ENCODE results near the gene MTX1. TPM values are rescaled to one million over a fixed set of nuclear protein-coding genes. Genes with fewer than 3 reads are reported as not detected.

Gene MTX1
- total and polyA plus RNA-seq, 2 donors (not counting 1 experiment from before 2014, with no cell fraction given) = 42.2 to 46.6 TPM

- H2AFZ ChIP-seq (ENCODE audit: low read length) = no peak overlapping the region
- peaks cover 13% of the 10 kb centered on the region for H3K36me3 ChIP-seq (ENCODE audit: control insufficient read depth, insufficient read depth, low read length)
- H3K4me1 ChIP-seq (ENCODE audit: control insufficient read depth, extremely low read depth, insufficient read depth, low read length) = peaks cover 9% of the 10 kb centered on the region
- H4K20me1 ChIP-seq (ENCODE audit: control insufficient read depth, extremely low read depth, insufficient read depth, low read length) = no peaks in the 10 kb centered on the region
- no peak overlapping the region for H3K9ac ChIP-seq (ENCODE audit: insufficient read depth, low read length)
- H3K9me3 ChIP-seq (ENCODE audit: control insufficient read depth, insufficient read depth, low read depth, low read length) = no peaks in the 10 kb centered on the region
- H3K27ac ChIP-seq (ENCODE audit: insufficient read depth, low read length) = no peak overlapping the region
- TF ChIP-seq CTCF (conservative IDR thresholded peaks at IDR 0.05 in 1 of 2, IDR thresholded peaks at IDR 0.05 in 1 of 2; ENCODE audit: low read depth in 1 of 2, low read length in 2 of 2) (no peak), EZH2 (IDR thresholded peaks at IDR 0.05; ENCODE audit: low read length, missing control alignments) (no peak)
- DNase-seq (ENCODE audit: low read depth in 2 of 2) = no peak
- no peak overlapping the region for H3K4me2 ChIP-seq (ENCODE audit: extremely low read depth, insufficient read depth, low read length)
- H3K79me2 ChIP-seq (ENCODE audit: control insufficient read depth, insufficient read depth, low read length) = peaks cover 1% of the 10 kb centered on the region
- H3K4me3 ChIP-seq (replicated peaks in 1 of 4; ENCODE audit: control extremely low read depth in 1 of 4, insufficient read depth in 1 of 4, low read depth in 3 of 4, low read length in 4 of 4) = no peak overlapping the region
- H3K27me3 ChIP-seq (ENCODE audit: control insufficient read depth, insufficient read depth, low read length) = no peaks in the 10 kb centered on the region
Observed at GRCh38 chr1:155247667-155248553, 39.4 kb downstream of the MTX1 start.

GRCh38 chr1:155250246-155250632 lies 41.7 kb downstream of the MTX1 start:
- no peak overlapping the region for H3K4me2 ChIP-seq (ENCODE audit: extremely low read depth, insufficient read depth, low read length)
- H3K27ac ChIP-seq (ENCODE audit: insufficient read depth, low read length) = no peak overlapping the region
- no peak for TF ChIP-seq EZH2 (IDR thresholded peaks at IDR 0.05; ENCODE audit: low read length, missing control alignments)
- TF ChIP-seq CTCF (conservative IDR thresholded peaks at IDR 0.05 in 1 of 2, IDR thresholded peaks at IDR 0.05 in 1 of 2; ENCODE audit: low read depth in 1 of 2, low read length in 2 of 2) = no peak
- H3K9ac ChIP-seq (ENCODE audit: insufficient read depth, low read length) = no peak overlapping the region
- no peak overlapping the region for H3K4me3 ChIP-seq (replicated peaks in 1 of 4; ENCODE audit: control extremely low read depth in 1 of 4, insufficient read depth in 1 of 4, low read depth in 3 of 4, low read length in 4 of 4)
- no peaks in the 10 kb centered on the region for H4K20me1 ChIP-seq (ENCODE audit: control insufficient read depth, extremely low read depth, insufficient read depth, low read length)
- no peak for DNase-seq (ENCODE audit: low read depth in 2 of 2)
- H3K36me3 ChIP-seq (ENCODE audit: control insufficient read depth, insufficient read depth, low read length) = peaks cover 13% of the 10 kb centered on the region
- H3K4me1 ChIP-seq (ENCODE audit: control insufficient read depth, extremely low read depth, insufficient read depth, low read length) = peaks cover 10% of the 10 kb centered on the region
- H3K27me3 ChIP-seq (ENCODE audit: control insufficient read depth, insufficient read depth, low read length) = no peaks in the 10 kb centered on the region
- H3K79me2 ChIP-seq (ENCODE audit: control insufficient read depth, insufficient read depth, low read length) = peaks cover 16% of the 10 kb centered on the region
- H2AFZ ChIP-seq (ENCODE audit: low read length) = no peak overlapping the region
- no peaks in the 10 kb centered on the region for H3K9me3 ChIP-seq (ENCODE audit: control insufficient read depth, insufficient read depth, low read depth, low read length)

GRCh38 chr1:155250633-155251449 lies 42.3 kb downstream of the MTX1 start:
- no peak overlapping the region for H3K9ac ChIP-seq (ENCODE audit: insufficient read depth, low read length)
- H3K4me2 ChIP-seq (ENCODE audit: extremely low read depth, insufficient read depth, low read length) = no peak overlapping the region
- no peaks in the 10 kb centered on the region for H3K27me3 ChIP-seq (ENCODE audit: control insufficient read depth, insufficient read depth, low read length)
- H3K27ac ChIP-seq (ENCODE audit: insufficient read depth, low read length) = no peak overlapping the region
- no peak for TF ChIP-seq EZH2 (IDR thresholded peaks at IDR 0.05; ENCODE audit: low read length, missing control alignments)
- TF ChIP-seq CTCF (conservative IDR thresholded peaks at IDR 0.05 in 1 of 2, IDR thresholded peaks at IDR 0.05 in 1 of 2; ENCODE audit: low read depth in 1 of 2, low read length in 2 of 2) = peak; percentile 96 to 99
- peaks cover 16% of the 10 kb centered on the region for H3K79me2 ChIP-seq (ENCODE audit: control insufficient read depth, insufficient read depth, low read length)
- no peaks in the 10 kb centered on the region for H4K20me1 ChIP-seq (ENCODE audit: control insufficient read depth, extremely low read depth, insufficient read depth, low read length)
- peaks cover 13% of the 10 kb centered on the region for H3K36me3 ChIP-seq (ENCODE audit: control insufficient read depth, insufficient read depth, low read length)
- peak; percentile 77 to 91 for DNase-seq (ENCODE audit: low read depth in 2 of 2)
- H3K4me1 ChIP-seq (ENCODE audit: control insufficient read depth, extremely low read depth, insufficient read depth, low read length) = peaks cover 10% of the 10 kb centered on the region
- H3K4me3 ChIP-seq (replicated peaks in 1 of 4; ENCODE audit: control extremely low read depth in 1 of 4, insufficient read depth in 1 of 4, low read depth in 3 of 4, low read length in 4 of 4) = no peak overlapping the region
- H3K9me3 ChIP-seq (ENCODE audit: control insufficient read depth, insufficient read depth, low read depth, low read length) = no peaks in the 10 kb centered on the region
- H2AFZ ChIP-seq (ENCODE audit: low read length) = no peak overlapping the region
